WTC11 (cell line): ENCODE measurements around the gene PCP2. TPM values are rescaled to one million over a fixed set of nuclear protein-coding genes. Genes with fewer than 3 reads are reported as not detected.
A peak's percentile ranks its signal among the peaks of the same experiment; 100 is the strongest.
"Not testable (repeated sequence)": the region's sequence is repeated elsewhere in the genome, so short reads cannot be mapped to it uniquely, and the experiment has no call there.

Source experiments
- ATAC-seq: fragments of 200-7000 bp; cut with Tn5 transposase; 2 replicates; pipeline ENCODE4 v1.10.0; 2021; ENCODE audit warnings: mild to moderate bottlenecking, moderate library complexity
- CTCF ChIA-PET: fragments of 300-600 bp; sonication (Branson Sonifier 250); formaldehyde crosslinking; loops from one replicate; lab custom pipeline; 2021; ENCODE audit warnings: antibody characterized with exemption; lab: Charles Lee
- POLR2A ChIA-PET: fragments of 350-600 bp; sonication (Branson Sonifier 250); formaldehyde crosslinking; loops from one replicate; lab custom pipeline; 2021; ENCODE audit warnings: antibody characterized with exemption; lab: Charles Lee
- DNase-seq: peaks from one replicate; pipeline ENCODE4 v3.0.0; 2021; ENCODE audit warnings: low spot score
- H3K27ac Mint-ChIP-seq: 2 replicates; pipeline ENCODE4 v1.8.0; 2021; ENCODE audit warnings: mixed read lengths
- H3K27me3 Mint-ChIP-seq: 2 replicates; pipeline ENCODE4 v1.8.0; 2021; ENCODE audit warnings: low read depth, mild to moderate bottlenecking, moderate library complexity, mixed read lengths
- H3K36me3 Mint-ChIP-seq: 2 replicates; pipeline ENCODE4 v1.8.0; 2021; ENCODE audit warnings: mixed read lengths
- H3K4me1 Mint-ChIP-seq: 2 replicates; pipeline ENCODE4 v1.8.0; 2022; ENCODE audit warnings: mixed read lengths
- H3K4me3 Mint-ChIP-seq: 2 replicates; pipeline ENCODE4 v1.8.0; 2021; ENCODE audit warnings: mild to moderate bottlenecking, moderate library complexity, mixed read lengths
- H3K9me3 Mint-ChIP-seq: 2 replicates; pipeline ENCODE4 v1.8.0; 2021; ENCODE audit warnings: mixed read lengths
- AFF4 ChIP-seq: sonication (generic); formaldehyde crosslinking; IDR thresholded peaks from 2 replicates; pipeline ENCODE4 v1.8.1; 2023; ENCODE audit warnings: mild to moderate bottlenecking, missing genetic modification reagents, borderline replicate concordance
- ARID4B ChIP-seq: sonication (generic); formaldehyde crosslinking; IDR thresholded peaks from 2 replicates; pipeline ENCODE4 v1.8.0; 2023; ENCODE audit warnings: missing genetic modification reagents, mild to moderate bottlenecking, borderline replicate concordance
- E2F1 ChIP-seq: sonication (generic); formaldehyde crosslinking; IDR thresholded peaks from 2 replicates; pipeline ENCODE4 v1.8.0; 2022; ENCODE audit warnings: mild to moderate bottlenecking, missing genetic modification reagents
- FOXJ3 ChIP-seq: sonication (generic); formaldehyde crosslinking; IDR thresholded peaks from 2 replicates; pipeline ENCODE4 v1.9.0; 2021; ENCODE audit warnings: missing genetic modification reagents, mild to moderate bottlenecking, borderline replicate concordance
- FOXK1 ChIP-seq: sonication (generic); formaldehyde crosslinking; IDR thresholded peaks from 2 replicates; pipeline ENCODE4 v1.8.0; 2022; ENCODE audit warnings: mild to moderate bottlenecking, moderate library complexity, missing genetic modification reagents
- IRF2 ChIP-seq: sonication (generic); formaldehyde crosslinking; IDR thresholded peaks from 2 replicates; pipeline ENCODE4 v1.8.0; 2022; ENCODE audit warnings: low read depth, missing genetic modification reagents, borderline replicate concordance
- MLX ChIP-seq: sonication (generic); formaldehyde crosslinking; IDR thresholded peaks from 2 replicates; pipeline ENCODE4 v1.8.1; 2023; ENCODE audit warnings: mild to moderate bottlenecking, missing genetic modification reagents, moderate library complexity
- MYBL2 ChIP-seq: sonication (generic); formaldehyde crosslinking; IDR thresholded peaks from 2 replicates; pipeline ENCODE4 v1.8.1; 2023; ENCODE audit warnings: mild to moderate bottlenecking, moderate library complexity, missing genetic modification reagents
- NFATC4 ChIP-seq: fragments of 250-450 bp; sonication (Bioruptor Pico); IDR thresholded peaks from 2 replicates; pipeline ENCODE4 v1.9.0; 2021; ENCODE audit warnings: mild to moderate bottlenecking
- NR3C1 ChIP-seq: sonication (generic); formaldehyde crosslinking; conservative IDR thresholded peaks from 2 replicates; pipeline ENCODE4 v1.8.1; 2023; ENCODE audit warnings: low read depth, mild to moderate bottlenecking, missing genetic modification reagents
- STAT6 ChIP-seq: sonication (generic); formaldehyde crosslinking; conservative IDR thresholded peaks from 2 replicates; pipeline ENCODE4 v1.8.1; 2023; ENCODE audit warnings: mild to moderate bottlenecking, low read depth, missing genetic modification reagents, moderate library complexity
- TP53 ChIP-seq: sonication (generic); formaldehyde crosslinking; IDR thresholded peaks from 2 replicates; pipeline ENCODE4 v1.8.1; 2023; ENCODE audit warnings: mild to moderate bottlenecking, missing genetic modification reagents
- ZNF138 ChIP-seq: sonication (generic); formaldehyde crosslinking; conservative IDR thresholded peaks from 2 replicates; pipeline ENCODE4 v1.8.1; 2022; ENCODE audit warnings: mild to moderate bottlenecking, moderate library complexity, missing genetic modification reagents
- ZNF671 ChIP-seq: fragments of 250-450 bp; sonication (Bioruptor Pico); IDR thresholded peaks from 2 replicates; pipeline ENCODE4 v1.8.0; 2021; ENCODE audit warnings: mild to moderate bottlenecking
- total RNA-seq: library from RNA; stranded (reverse); gene quantifications from 3 replicates; pipeline ENCODE4 v1.2.3, GENCODE V29; 2021

Gene PCP2
- total RNA-seq, 1 experiment from 2014 or later, result 0.48 TPM

- TF ChIP-seq MLX (CRISPR knock-in tag), result no peak
Observed at GRCh38 chr19:7644550-7644877, 11.0 kb upstream of the PCP2 start (continued).

GRCh38 chr19:7643629-7644549 is 10.4 kb upstream of the PCP2 start:
- CTCF ChIA-PET, result interaction anchor here (0.6 to 2.8 kb wide), 3 partner anchors 37 to 76 kb away, joined by 3 to 37 read pairs (median 6); partner anchors contain the start of gene TRAPPC5
- H3K27me3 Mint-ChIP-seq, H3K27ac Mint-ChIP-seq, H3K9me3 Mint-ChIP-seq, H3K4me3 Mint-ChIP-seq, H3K4me1 Mint-ChIP-seq, POLR2A ChIA-PET, H3K36me3 Mint-ChIP-seq: not testable (repeated sequence)
- ATAC-seq (peak; percentile 37), DNase-seq (peak; percentile 81)

GRCh38 chr19:7643031-7643415 is 9.5 kb upstream of the PCP2 start:
- ChIA-PET POLR2A (no interaction called here), CTCF (interaction anchor here (1.4 to 2.8 kb wide), 3 partner anchors 38 to 157 kb away, joined by 3 to 37 read pairs (median 6); partner anchors contain the start of gene TRAPPC5)
- Mint-ChIP-seq H3K4me3 (no peak overlapping the region), H3K9me3 (peaks cover 8% of the 10 kb centered on the region), H3K27ac (no peak overlapping the region), H3K4me1 (no peaks in the 10 kb centered on the region), H3K36me3 (peaks cover 7% of the 10 kb centered on the region; the same call in 1 of the 2 replicates), H3K27me3 (no peaks in the 10 kb centered on the region)
- no peak for TF ChIP-seq STAT6 (CRISPR knock-in tag)
- no peak for DNase-seq
- ATAC-seq, result no peak

- Mint-ChIP-seq H3K4me1 (no peaks in the 10 kb centered on the region), H3K9me3 (peaks cover 8% of the 10 kb centered on the region), H3K27ac (no peak overlapping the region), H3K27me3 (no peaks in the 10 kb centered on the region), H3K4me3 (no peak overlapping the region), H3K36me3 (peaks cover 7% of the 10 kb centered on the region; the same call in 1 of the 2 replicates)
- POLR2A ChIA-PET, result no interaction called here
- CTCF ChIA-PET, result interaction anchor here (0.5 to 2.8 kb wide), 7 partner anchors 35 to 353 kb away, joined by 3 to 37 read pairs (median 6); partner anchors contain the start of gene TRAPPC5
- DNase-seq (no peak), ATAC-seq (no peak)
- TF ChIP-seq ZNF671 (CRISPR knock-in tag), result no peak
- TF ChIP-seq IRF2 (CRISPR knock-in tag), result no peak
- no peak for TF ChIP-seq NFATC4 (CRISPR knock-in tag)
- no peak for TF ChIP-seq MYBL2
- no peak for TF ChIP-seq FOXK1
- TF ChIP-seq ZNF138 (CRISPR knock-in tag), result no peak
- TF ChIP-seq AFF4 (CRISPR knock-in tag), result no peak
- TF ChIP-seq NR3C1 (CRISPR knock-in tag), result no peak
- TF ChIP-seq FOXJ3 (CRISPR knock-in tag), result no peak
- TF ChIP-seq TP53 (CRISPR knock-in tag), result no peak
- TF ChIP-seq E2F1, result no peak
- TF ChIP-seq ARID4B (CRISPR knock-in tag), result no peak
Observed at GRCh38 chr19:7642295-7643030, 8.9 kb upstream of the PCP2 start.
